Measurements from ENCODE around the gene FAM219B.
A peak's percentile ranks its signal among the peaks of the same experiment; 100 is the strongest.

The FAM219B gene

DNA sequence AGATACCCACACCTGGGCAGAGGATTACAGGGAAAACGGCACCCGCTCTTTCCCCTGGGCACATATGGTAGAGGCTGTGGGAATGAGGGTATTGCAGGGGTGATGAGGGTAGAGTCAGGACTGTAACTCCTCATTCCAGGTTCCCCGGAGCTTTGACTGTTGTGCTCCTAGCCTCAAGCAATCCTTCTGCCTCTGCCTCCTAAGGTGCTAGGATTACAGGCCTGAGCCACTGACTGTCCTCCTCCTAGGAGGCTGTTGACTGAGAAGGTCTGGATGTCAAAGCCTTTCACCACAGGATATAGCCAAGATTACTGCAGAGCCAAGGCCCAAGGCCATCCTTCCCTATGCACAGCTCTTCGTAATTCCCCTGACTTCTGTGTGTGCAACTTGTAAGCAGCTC is 17.9 kb downstream of the FAM219B start:
- TF ChIP-seq, protein P1, sequence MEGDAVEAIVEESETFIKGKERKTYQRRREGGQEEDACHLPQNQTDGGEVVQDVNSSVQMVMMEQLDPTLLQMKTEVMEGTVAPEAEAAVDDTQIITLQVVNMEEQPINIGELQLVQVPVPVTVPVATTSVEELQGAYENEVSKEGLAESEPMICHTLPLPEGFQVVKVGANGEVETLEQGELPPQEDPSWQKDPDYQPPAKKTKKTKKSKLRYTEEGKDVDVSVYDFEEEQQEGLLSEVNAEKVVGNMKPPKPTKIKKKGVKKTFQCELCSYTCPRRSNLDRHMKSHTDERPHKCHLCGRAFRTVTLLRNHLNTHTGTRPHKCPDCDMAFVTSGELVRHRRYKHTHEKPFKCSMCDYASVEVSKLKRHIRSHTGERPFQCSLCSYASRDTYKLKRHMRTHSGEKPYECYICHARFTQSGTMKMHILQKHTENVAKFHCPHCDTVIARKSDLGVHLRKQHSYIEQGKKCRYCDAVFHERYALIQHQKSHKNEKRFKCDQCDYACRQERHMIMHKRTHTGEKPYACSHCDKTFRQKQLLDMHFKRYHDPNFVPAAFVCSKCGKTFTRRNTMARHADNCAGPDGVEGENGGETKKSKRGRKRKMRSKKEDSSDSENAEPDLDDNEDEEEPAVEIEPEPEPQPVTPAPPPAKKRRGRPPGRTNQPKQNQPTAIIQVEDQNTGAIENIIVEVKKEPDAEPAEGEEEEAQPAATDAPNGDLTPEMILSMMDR (IDR thresholded peaks at IDR 0.05), result no peak
- no peak for TF ChIP-seq ZFX (IDR thresholded peaks at IDR 0.05; ENCODE audit: borderline replicate concordance)
- H3K27ac ChIP-seq, result peak overlapping the region; percentile 79

DNA sequence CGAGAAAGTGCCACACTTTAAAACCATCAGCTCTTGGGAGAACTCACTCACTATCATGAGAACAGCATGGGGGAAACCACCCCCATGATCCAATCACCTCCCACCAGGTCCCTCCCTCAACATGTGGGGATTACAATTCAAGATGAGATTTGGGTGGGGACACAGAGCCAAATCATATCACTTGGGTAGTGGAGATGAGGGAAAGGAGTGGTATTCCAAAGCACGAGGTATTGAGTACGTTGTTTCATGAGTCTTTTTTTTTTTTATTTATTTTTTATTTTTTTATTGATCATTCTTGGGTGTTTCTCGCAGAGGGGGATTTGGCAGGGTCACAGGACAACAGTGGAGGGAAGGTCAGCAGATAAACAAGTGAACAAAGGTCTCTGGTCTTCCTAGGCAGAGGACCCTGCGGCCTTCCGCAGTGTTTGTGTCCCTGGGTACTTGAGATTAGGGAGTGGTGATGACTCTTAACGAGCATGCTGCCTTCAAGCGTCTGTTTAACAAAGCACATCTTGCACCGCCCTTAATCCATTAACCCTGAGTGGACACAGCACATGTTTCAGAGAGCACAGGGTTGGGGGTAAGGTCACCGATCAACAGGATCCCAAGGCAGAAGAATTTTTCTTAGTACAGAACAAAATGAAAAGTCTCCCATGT is 19.0 kb downstream of the FAM219B start:
- H3K27ac ChIP-seq, result 0 out of 2 replicates have a peak overlapping the region, but pooled peaks have one; percentile 22

DNA sequence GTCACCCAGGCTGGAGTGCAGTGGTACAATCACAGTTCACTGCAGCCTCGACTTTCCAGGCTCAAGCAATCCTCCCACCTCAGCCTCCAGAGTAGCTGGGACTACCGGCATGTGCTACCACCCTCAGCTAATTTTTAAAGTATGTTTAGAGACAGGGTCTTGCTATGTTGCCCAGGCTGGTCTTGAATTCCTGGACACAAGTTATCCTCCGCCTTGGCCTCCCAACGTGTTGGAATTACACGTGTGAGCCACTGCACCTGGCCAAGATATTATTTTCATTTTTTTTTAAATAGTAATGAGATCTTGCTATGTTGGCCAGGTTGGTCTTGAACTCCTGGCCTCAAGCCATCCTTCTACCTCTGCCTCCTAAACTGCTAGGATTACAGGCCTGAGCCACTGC is 21.2 kb downstream of the FAM219B start:
- H3K27ac ChIP-seq, result no peak overlapping the region
- TF ChIP-seq ZFX (IDR thresholded peaks at IDR 0.05; ENCODE audit: borderline replicate concordance), result no peak
- TF ChIP-seq, protein P1 (IDR thresholded peaks at IDR 0.05), result no peak

DNA sequence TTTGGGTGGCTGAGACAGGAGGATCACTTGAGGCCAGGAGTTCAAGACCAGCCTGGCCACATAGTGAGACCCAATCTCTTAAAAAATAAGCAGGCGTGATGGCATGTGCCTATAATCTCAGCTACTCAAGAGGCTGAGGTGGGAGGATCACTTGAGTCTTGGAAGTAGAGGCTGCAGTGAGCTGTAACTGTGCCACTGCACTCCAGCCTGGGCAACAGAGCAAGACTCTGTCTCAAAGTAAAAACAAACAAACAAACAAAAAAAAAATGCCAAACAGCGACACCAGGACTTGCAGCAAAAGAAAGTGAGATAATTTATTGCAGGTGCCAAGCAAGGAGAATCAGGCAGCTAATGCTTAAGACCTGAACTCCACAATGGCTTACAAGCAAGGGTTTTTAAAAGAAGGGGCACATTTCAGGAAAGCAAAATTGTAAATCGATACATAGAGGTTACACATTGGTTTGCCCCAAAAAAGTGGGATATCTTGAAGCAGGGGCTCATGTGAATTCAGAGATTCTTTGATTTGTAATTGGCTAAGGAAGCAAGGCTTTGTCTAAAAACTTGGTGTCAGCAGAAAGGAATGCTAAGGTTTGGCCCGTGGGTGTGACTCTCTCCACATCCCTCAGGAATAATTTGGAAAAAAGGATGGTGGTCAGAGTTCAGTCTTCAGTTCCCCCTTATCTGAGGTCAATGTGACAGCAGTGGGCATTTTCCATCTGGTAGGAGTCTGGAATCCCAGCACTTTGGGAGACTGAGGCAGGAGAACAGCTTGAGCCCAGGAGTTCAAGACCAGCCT is 22.0 kb downstream of the FAM219B start:
- TF ChIP-seq ZFX (IDR thresholded peaks at IDR 0.05; ENCODE audit: borderline replicate concordance), result no peak
- TF ChIP-seq, protein P1 (IDR thresholded peaks at IDR 0.05), result no peak
- no peak overlapping the region for H3K27ac ChIP-seq

DNA sequence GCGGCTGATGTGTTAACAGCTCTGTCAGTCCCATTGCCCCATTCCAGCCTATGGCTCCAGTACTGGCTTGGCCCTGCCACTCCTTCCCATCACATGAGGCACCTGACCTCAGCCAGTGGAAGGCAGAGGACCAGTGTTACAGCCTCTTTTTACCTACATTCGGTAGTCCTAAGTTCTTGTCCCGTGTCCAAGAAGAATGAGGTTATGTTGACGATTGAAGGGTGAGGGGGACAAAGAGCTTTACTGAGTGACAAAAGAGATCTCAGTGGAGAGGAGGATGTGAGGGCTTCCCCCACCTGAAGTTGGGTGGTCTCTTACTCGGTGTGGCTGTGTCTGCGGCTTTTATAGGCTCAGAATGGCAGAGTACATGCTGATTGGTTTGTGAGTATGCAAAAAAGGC is 24.1 kb downstream of the FAM219B start:
- TF ChIP-seq ZFX (IDR thresholded peaks at IDR 0.05; ENCODE audit: borderline replicate concordance), result no peak
- TF ChIP-seq, protein P1 (IDR thresholded peaks at IDR 0.05), result no peak
- H3K27ac ChIP-seq, result no peak overlapping the region

DNA sequence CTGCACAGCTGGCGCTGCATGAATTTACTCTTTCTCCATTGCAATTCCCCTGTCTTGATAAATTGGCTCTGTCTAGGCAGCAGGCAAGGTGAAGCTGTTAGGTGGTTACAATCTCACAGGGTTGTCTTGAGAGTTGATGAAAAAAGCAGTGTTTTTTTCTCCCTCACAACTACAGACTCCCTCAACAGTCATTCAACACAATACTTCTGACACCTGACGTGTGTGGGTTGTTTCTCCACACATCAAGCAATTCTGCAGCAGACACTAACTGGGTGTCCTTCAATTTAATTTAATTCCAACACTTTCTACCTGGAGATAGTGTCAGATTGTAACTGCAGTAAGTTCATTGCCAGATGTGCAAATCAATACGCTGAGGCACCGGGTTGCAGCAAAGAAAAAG is 28.4 kb downstream of the FAM219B start:
- TF ChIP-seq, protein P1 (IDR thresholded peaks at IDR 0.05), result no peak
- TF ChIP-seq ZFX (IDR thresholded peaks at IDR 0.05; ENCODE audit: borderline replicate concordance), result no peak
- no peak overlapping the region for H3K27ac ChIP-seq

DNA sequence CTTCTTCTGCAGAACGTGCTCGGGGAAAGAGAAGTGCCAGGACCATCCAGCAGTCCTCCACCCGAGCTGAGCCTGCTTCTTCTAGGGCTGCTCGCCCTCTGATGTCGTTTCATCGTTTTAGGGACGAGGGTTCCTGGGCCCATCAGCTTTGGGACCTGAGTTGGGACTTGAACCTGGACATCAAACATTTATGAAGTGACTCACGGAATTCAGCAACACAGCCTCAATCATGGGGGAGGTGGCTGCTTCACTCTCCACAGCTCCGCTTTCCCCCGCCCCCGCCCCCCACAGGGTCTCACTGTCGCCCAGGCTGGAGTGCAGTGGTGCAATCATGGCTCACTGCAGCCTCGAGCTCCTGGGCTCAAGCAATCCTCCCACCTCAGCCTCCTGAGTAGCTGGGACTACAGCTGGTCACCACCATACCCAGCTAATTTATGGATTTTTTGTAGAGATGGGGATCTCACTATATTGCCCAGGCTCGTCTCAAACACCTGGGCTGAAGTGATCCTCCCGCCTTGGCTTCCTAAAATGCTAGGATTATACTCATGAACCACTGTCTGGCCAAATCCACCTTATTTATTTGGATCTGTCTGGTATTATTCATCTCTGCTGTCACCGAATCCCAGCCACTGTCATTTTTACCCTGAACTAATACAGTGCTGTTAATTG is 32.8 kb downstream of the FAM219B start:
- TF ChIP-seq ZFX (IDR thresholded peaks at IDR 0.05; ENCODE audit: borderline replicate concordance), result no peak
- TF ChIP-seq, protein P1 (IDR thresholded peaks at IDR 0.05), result no peak
- peak overlapping the region; percentile 73 for H3K27ac ChIP-seq

Data from 22Rv1 (cell line).